Inflammatory macrophage treated with lipopolysaccharide for 4 hours (primary cell): Measurements from ENCODE around the gene APOBEC3G.
"Not testable (repeated sequence)": the region's sequence is repeated elsewhere in the genome, so short reads cannot be mapped to it uniquely, and the experiment has no call there.

Experiments
- DNase-seq: peaks from one replicate; pipeline ENCODE4 v3.0.0-alpha.2; 2020

The APOBEC3G gene

DNA sequence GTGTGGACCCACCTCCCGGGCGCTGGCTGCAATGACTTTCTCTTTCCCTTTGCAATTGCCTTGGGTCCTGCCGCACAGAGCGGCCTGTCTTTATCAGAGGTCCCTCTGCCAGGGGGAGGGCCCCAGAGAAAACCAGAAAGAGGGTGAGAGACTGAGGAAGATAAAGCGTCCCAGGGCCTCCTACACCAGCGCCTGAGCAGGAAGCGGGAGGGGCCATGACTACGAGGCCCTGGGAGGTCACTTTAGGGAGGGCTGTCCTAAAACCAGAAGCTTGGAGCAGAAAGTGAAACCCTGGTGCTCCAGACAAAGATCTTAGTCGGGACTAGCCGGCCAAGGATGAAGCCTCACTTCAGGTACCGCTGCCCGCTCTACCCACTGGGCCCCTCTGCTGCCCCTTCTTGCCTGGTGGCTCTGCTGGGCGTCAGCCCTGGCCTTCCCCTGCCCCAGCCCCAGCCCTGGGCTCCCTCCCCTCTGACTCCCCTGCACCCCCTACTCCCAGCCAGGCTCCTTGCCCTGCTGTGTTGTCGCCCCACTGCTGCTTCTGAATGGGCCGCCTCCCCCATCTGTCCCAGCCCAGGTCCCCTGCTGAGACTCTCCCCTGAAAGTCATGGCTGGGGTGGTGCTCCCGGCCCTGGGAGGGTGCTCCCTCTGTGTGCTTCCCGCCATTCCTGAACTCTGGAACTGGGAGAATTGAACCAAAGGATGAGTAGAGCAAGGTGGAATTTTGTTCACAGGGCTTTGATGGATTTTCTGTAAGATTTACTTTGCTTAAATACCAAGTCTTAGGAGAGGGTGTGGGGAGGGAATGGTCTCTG is at the start of gene APOBEC3G:
Gene APOBEC3G (plus strand): TSS at position 250 of the 815 bp plus-strand sequence. CDS start 87 bp downstream, at position 337.
- DNase-seq: peak; percentile 91

GRCh38 chr22:39027717-39028116 is 49.4 kb upstream of the APOBEC3G start:
- DNase-seq: no peak

DNA sequence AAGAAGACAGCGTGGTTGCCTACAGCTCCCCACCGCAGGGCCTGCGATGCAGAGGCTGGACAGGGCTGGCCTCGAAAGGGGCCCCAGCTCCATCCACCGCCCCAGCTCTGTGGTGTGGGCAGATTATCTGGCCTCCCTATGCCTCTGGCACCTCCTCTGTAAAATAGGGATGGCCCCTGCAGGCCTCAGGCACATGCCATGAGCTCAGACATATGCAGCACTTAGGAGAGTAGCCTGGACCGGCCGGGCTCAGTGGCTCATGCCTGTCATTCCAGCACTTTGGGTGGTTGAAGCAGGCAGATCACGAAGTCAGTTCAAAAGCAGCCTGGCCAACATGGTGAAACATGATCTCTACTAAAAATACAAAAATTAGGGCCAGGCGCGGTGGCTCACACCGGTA is 48.8 kb upstream of the APOBEC3G start:
- no peak for DNase-seq

GRCh38 chr22:39029227-39029626 is 47.8 kb upstream of the APOBEC3G start:
- no peak for DNase-seq

DNA sequence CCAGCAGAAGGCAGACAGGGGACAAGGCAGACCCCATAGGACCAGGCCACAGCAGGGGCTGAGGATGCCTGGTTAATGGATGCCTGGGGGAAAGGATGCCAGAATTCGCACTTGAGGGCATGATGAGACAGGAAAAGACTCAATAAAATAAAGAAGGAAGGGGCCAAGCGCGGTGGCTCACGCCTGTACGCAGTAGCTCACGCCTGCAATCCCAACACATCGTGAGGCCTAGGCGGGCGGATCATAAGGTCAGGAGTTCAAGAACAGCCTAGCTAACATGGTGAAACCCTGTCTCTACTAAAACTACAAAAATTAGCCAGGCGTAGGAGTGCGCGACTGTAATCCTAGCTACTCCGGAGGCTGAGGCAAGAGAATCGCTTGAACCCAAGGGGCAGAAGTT is 46.4 kb upstream of the APOBEC3G start:
- DNase-seq: no peak

- DNase-seq: not testable (repeated sequence)
Measured at GRCh38 chr22:39031434-39032295, 45.4 kb upstream of the APOBEC3G start.

GRCh38 chr22:39037071-39037470 is 40.0 kb upstream of the APOBEC3G start:
- DNase-seq: not testable (repeated sequence)

DNA sequence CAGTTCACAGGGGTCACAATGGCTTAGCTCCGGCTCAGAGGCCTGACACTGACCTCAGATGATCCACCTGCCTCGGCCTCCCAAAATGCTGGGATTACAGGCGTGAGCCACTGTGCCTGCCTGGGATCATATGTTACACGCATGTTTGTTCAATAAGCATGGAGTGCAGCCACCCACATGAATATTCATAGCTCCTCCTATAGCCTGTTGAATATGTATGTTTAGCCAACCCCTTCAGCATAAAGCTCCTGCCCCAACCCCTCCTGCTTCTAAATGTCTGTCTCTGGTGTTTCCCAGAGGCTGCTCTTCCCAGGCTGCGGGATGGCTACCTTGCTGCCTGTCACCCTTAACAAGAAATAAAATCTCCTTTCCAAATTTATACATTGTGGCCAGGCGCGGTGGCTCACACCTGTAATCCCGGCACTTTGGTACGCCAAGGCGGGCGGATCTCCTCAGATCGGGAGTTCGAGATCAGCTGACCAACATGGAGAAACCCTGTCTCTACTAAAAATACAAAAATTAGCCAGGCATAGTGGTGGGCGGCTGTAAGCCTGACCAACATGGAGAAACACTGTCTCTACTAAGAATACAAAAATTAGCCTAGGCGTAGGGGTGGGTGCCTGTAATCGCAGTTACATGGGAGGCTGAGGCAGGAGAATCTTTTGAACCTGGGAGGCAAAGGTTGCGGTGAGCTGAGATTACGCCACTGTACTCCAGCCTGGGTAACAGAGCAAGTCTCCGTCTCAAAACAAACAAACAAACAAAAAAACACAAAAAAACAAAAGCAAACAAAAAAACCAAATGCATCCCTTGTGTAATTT is 37.6 kb upstream of the APOBEC3G start:
- no peak for DNase-seq

DNA sequence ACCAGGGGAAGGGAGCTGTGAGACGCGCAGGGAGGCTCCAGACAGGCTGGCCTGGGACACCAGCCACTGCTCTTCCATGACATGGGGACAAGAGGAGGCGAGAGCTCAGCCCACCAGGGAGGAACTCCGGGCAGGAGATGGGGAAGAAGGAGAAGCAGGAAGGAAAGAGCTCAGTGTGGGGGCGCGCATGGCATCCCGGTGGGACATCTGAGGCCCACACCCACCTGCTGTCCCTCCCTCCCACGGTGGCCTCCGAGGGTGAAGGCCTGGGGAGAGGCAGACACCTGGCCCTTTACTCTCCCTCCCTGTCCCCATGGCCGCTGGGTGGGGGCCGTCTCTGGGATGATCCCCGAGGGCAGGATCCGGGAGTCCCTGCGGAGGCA is 36.9 kb upstream of the APOBEC3G start:
- DNase-seq: not testable (repeated sequence)

DNA sequence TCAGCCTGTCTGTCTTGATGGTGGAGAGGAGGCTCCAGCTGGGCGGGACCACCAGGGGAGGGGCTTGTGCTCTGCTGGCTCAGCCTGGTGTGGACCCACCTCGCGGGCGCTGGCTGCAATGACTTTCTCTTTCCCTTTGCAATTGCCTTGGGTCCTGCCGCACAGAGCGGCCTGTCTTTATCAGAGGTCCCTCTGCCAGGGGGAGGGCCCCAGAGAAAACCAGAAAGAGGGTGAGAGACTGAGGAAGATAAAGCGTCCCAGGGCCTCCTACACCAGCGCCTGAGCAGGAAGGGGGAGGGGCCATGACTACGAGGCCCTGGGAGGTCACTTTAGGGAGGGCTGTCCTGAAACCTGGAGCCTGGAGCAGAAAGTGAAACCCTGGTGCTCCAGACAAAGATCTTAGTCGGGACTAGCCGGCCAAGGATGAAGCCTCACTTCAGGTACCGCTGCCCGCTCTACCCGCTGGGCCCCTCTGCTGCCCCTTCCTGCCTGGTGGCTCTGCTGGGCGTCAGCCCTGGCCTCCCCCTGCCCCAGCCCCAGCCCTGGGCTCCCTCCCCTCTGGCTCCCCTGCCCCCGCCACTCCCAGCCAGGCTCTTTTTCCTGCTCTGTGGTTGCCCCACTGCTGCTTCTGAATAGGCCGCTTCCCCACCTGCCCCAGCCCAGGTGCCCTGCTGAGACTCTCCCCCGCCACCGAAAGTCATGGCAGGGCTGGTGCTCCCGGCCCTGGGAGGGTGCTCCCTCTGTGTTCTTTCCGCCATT is 36.4 kb upstream of the APOBEC3G start, which contains the start of gene APOBEC3F:
Gene APOBEC3F (plus strand): TSS at position 327 of the 759 bp plus-strand sequence. CDS start 97 bp downstream, at position 424.
- DNase-seq: peak; percentile 76

GRCh38 chr22:39041908-39042307 is 35.2 kb upstream of the APOBEC3G start:
- no peak for DNase-seq

DNA sequence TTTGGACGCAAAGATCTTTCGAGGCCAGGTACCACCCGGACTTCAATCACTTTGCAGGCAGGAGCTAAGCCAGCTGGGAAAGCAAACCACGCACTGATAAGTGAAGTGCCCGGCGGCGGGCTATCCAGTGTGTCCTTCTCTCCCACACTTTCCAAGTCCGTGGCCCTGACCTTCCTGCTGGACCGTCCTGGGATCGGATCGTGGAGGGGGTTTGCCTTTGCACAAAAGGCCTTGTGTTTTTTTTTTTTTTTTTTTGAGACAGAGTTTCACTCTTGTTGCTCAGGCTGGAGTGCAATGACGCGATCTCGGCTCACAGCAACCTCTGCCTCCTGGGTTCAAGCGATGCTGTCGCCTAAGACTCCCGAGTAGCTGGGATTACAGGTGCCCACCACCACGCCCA is 34.0 kb upstream of the APOBEC3G start:
- DNase-seq: not testable (repeated sequence)

- DNase-seq: not testable (repeated sequence)
Measured at GRCh38 chr22:39045136-39045535, 31.9 kb upstream of the APOBEC3G start.

- DNase-seq: not testable (repeated sequence)
Measured at GRCh38 chr22:39049486-39049885, 27.6 kb upstream of the APOBEC3G start.

GRCh38 chr22:39051844-39052495 is 25.1 kb upstream of the APOBEC3G start:
- DNase-seq: not testable (repeated sequence)

- no peak for DNase-seq
Measured at GRCh38 chr22:39055658-39056057, 21.4 kb upstream of the APOBEC3G start.

- DNase-seq: not testable (repeated sequence)
Measured at GRCh38 chr22:39061290-39061689, 15.8 kb upstream of the APOBEC3G start.

- DNase-seq: not testable (repeated sequence)
Measured at GRCh38 chr22:39061951-39062350, 15.1 kb upstream of the APOBEC3G start.

- not testable (repeated sequence) for DNase-seq
Measured at GRCh38 chr22:39063904-39064303, 13.2 kb upstream of the APOBEC3G start.

DNA sequence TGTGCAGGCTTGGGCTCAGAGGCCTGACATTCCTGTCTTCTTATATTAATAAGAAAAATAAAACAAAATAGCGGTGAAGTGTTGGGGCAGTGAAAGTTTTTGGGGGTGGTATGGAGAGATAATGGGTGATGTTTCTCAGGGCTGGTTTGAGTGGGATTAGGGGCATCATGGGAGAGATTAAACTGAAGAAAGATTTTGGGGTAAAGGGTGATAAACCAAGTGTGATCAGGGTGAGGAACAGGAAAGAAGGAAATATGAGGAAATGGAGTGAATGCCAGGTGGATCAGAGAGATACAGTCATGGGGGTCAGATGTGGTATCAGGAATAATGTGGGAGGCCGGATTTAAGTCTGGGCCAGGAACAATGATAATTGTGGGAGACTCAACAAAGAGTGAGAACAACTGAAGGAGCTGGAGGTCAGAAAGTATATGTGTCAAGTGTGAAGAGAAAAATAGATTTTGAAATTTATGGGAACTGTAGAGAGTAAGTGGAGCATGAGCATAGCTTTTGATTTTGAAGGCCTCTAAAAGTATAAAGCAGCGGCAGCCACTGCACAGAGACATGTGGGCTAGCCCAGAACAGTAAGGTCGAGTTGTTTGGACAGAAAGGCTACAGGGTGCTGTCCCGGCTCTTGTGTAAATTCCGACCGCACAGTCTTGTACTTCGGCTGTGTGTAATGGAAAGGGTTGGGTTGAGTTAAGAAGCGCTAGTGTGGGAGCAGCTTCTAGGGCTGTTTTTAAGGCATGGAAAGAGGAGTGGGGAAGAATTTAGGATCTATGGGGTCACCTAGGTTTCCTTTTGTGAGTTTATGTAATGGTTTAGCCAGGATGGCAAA is 10.4 kb upstream of the APOBEC3G start:
- DNase-seq: not testable (repeated sequence)
